ENCODE data around the gene ALKBH7.

Gene ALKBH7

GRCh38 chr19:6424195-6424938, 51.8 kb downstream of the ALKBH7 start, which contains the start of gene KHSRP:
TSS of gene KHSRP (minus strand) at chr19:6424811. CDS start at chr19:6424701, 110 bp downstream.
- peak in 1 of 2 donors; percentile 38 for DNase-seq (ENCODE audit: low read depth in 1 of 2, low spot score in 1 of 2)
